Duodenal mucosa (tissue), 2 donors: ENCODE results near the gene BPIFB2.

Experiments
- H3K27ac ChIP-seq: one replicate; pipeline ENCODE4 v1.7.0; 2013; ENCODE audit warnings: low read depth, low read length
- H3K27me3 ChIP-seq, 2 donors: one replicate each; pipeline ENCODE4 v1.7.0; 2013; ENCODE audit warnings: low read length in 2 of 2, control low read depth in 1 of 2; ENCODE audit not compliant: insufficient read depth in 2 of 2, control insufficient read depth in 1 of 2
- H3K36me3 ChIP-seq, 2 donors: one replicate each; pipeline ENCODE4 v1.7.0; 2013; ENCODE audit warnings: low read length in 2 of 2, control low read depth in 1 of 2; ENCODE audit not compliant: insufficient read depth in 2 of 2, control insufficient read depth in 1 of 2
- H3K4me1 ChIP-seq, 2 donors: one replicate each; pipeline ENCODE4 v1.7.0; 2013; ENCODE audit warnings: low read length in 2 of 2, control low read depth in 1 of 2; ENCODE audit not compliant: insufficient read depth in 2 of 2, control insufficient read depth in 1 of 2
- H3K4me3 ChIP-seq, 2 donors: one replicate each; pipeline ENCODE4 v1.7.0; 2013; ENCODE audit warnings: low read length in 2 of 2, low read depth in 1 of 2
- H3K9ac ChIP-seq, 2 donors: one replicate each; pipeline ENCODE4 v1.7.0; 2013; ENCODE audit warnings: low read length in 2 of 2, low read depth in 1 of 2
- H3K9me3 ChIP-seq, 2 donors: one replicate each; pipeline ENCODE4 v1.7.0; 2013; ENCODE audit warnings: low read length in 2 of 2, control low read depth in 1 of 2; ENCODE audit not compliant: control insufficient read depth in 1 of 2

The BPIFB2 gene

DNA sequence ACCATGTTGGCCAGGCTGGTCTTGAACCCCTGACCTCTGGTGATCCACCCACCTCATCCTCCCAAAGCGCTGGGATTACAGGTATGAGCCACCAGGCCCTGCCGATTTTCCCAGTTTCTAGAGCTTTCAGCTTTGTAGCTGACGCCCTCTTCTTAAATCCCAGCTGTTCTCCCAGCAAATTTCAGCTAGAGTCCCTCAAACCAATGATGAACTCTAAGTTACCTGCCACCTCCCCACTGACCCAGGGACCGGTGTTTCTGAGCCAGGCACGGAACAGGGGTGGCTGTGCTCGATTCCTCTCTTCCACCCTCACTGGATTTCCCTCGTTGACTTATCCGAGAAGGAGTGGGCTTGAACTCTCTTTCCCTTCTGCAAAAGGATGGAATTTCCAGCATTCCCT, 42.4 kb upstream of the BPIFB2 start:
- Histone ChIP-seq H3K9ac (no peak overlapping the region), H3K4me1 (peaks cover 5 to 24% of the 10 kb centered on the region in 2 donors), H3K4me3 (no peak overlapping the region), H3K36me3 (no peaks in the 10 kb centered on the region), H3K27me3 (no peaks in the 10 kb centered on the region), H3K27ac (no peak overlapping the region), H3K9me3 (no peaks in the 10 kb centered on the region)

DNA sequence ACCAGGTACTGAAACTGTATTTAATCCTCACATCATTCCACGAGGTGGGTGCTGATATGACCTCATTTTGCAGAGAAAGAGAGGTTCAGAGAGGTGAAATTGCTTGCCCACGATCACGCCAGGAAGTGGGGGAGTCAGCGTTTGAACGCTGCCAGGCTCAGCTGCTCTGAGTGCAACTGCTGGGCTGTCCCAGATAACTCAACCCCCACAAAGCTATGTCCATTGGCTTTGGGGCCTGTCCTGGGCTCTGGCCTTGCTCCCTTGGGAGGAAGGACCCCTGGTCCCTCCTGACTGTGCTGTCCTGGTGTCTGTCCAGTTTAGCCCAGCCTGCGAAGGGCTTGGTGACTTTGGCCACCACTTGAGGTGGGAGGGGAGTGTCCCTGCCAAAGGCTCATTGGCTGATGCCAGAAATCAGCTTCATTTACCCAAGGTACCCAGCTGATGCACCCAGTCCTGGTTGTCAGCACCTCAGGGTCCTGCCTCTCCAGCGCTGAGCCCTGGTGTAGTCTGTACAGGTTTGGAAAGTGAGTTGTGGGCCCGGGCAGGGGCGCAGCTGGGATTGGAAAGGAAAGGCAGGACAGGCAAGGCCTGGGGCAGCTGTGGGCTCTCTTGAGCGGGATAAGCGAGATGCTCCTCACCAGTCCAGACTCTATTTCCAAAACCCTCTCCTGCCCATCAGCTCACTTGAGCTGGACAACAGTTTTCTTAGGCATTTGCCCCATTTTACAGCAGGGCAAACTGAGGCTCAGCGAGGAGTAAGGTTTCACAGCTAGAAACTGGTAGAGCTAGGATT, 41.7 kb upstream of the BPIFB2 start:
- Histone ChIP-seq H3K36me3 (no peaks in the 10 kb centered on the region), H3K9ac (no peak overlapping the region), H3K27ac (no peak overlapping the region)

GRCh38 chr20:32966382-32966781, 41.1 kb upstream of the BPIFB2 start:
- no peaks in the 10 kb centered on the region for H3K36me3 ChIP-seq
- no peak overlapping the region for H3K27ac ChIP-seq
- H3K9ac ChIP-seq, result no peak overlapping the region
- H3K4me3 ChIP-seq, result no peak overlapping the region
- H3K27me3 ChIP-seq, result no peaks in the 10 kb centered on the region
- H3K4me1 ChIP-seq, result peaks cover 7 to 35% of the 10 kb centered on the region in 2 donors
- H3K9me3 ChIP-seq, result no peaks in the 10 kb centered on the region

More for the DNA sequence above, 41.7 kb upstream of the BPIFB2 start:
- H3K4me3 ChIP-seq, result no peak overlapping the region
- H3K4me1 ChIP-seq, result peaks cover 5 to 30% of the 10 kb centered on the region in 2 donors
- H3K27me3 ChIP-seq, result no peaks in the 10 kb centered on the region
- H3K9me3 ChIP-seq, result no peaks in the 10 kb centered on the region

- Histone ChIP-seq H3K9me3 (no peaks in the 10 kb centered on the region), H3K9ac (no peak overlapping the region), H3K4me3 (no peak overlapping the region), H3K4me1 (peaks cover 8 to 35% of the 10 kb centered on the region in 2 donors), H3K36me3 (no peaks in the 10 kb centered on the region), H3K27ac (no peak overlapping the region), H3K27me3 (no peaks in the 10 kb centered on the region)
These were observed 40.4 kb upstream of the BPIFB2 start for GRCh38 chr20:32966881-32967781.

- H3K27ac ChIP-seq, result no peak overlapping the region
- no peaks in the 10 kb centered on the region for H3K36me3 ChIP-seq
- H3K4me1 ChIP-seq, result peaks cover 14 to 40% of the 10 kb centered on the region in 2 donors
- no peak overlapping the region for H3K9ac ChIP-seq
- no peaks in the 10 kb centered on the region for H3K27me3 ChIP-seq
- H3K9me3 ChIP-seq, result no peaks in the 10 kb centered on the region
- H3K4me3 ChIP-seq, result no peak overlapping the region
These were observed 39.5 kb upstream of the BPIFB2 start for GRCh38 chr20:32967961-32968457.

DNA sequence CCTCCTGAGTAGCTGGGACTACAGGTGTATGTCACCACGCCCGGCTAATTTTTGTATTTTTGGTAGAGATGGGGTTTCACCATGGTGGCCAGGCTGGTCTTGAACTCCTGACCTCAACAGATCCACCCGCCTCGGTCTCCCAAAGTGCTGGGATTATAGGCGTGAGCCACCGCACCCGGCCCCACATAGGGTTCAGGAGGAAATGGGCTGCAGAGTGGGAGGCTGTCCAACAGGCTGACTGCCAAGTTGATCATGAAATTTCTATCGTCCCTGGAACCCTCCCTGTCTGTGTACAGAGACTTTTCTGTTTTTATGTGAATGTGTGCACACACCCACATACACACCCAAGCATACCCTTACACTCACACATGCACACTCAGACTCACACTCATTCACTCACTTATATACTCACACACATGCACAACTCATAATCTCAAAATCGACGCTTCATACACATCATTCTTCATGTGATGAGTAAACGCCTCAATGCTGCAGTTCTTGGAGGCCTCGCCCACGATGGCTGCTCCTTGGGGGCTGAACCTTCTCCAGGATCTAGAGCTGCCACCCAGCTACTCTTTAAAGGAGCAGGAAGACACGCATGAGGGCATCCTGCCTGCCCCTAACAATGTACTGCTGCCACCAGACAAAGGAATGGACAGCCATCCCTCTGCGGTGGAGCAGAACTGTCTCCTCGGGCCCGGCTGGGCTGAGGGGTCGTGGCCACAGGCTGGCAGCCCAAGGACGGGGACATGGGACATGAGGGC, 38.8 kb upstream of the BPIFB2 start:
- Histone ChIP-seq H3K9ac (no peak overlapping the region), H3K4me3 (no peak overlapping the region), H3K36me3 (no peaks in the 10 kb centered on the region), H3K27ac (no peak overlapping the region), H3K4me1 (peaks cover 15 to 40% of the 10 kb centered on the region in 2 donors), H3K9me3 (no peaks in the 10 kb centered on the region), H3K27me3 (no peaks in the 10 kb centered on the region)

- no peaks in the 10 kb centered on the region for H3K27me3 ChIP-seq
- H3K4me1 ChIP-seq, result peaks cover 15 to 40% of the 10 kb centered on the region in 2 donors
- H3K9me3 ChIP-seq, result no peaks in the 10 kb centered on the region
- H3K27ac ChIP-seq, result no peak overlapping the region
- no peak overlapping the region for H3K4me3 ChIP-seq
- no peak overlapping the region for H3K9ac ChIP-seq
- H3K36me3 ChIP-seq, result no peaks in the 10 kb centered on the region
These were observed 38.0 kb upstream of the BPIFB2 start for GRCh38 chr20:32969356-32970114.

GRCh38 chr20:32970115-32970972, 37.2 kb upstream of the BPIFB2 start:
- H3K27ac ChIP-seq, result no peak overlapping the region

GRCh38 chr20:32970973-32971300, 36.6 kb upstream of the BPIFB2 start:
- H3K9me3 ChIP-seq, result no peaks in the 10 kb centered on the region
- no peaks in the 10 kb centered on the region for H3K36me3 ChIP-seq
- no peak overlapping the region for H3K4me3 ChIP-seq
- H3K9ac ChIP-seq, result no peak overlapping the region
- H3K4me1 ChIP-seq, result peaks cover 15 to 40% of the 10 kb centered on the region in 2 donors
- no peak overlapping the region for H3K27ac ChIP-seq
- no peaks in the 10 kb centered on the region for H3K27me3 ChIP-seq

More at GRCh38 chr20:32970115-32970972, 37.2 kb upstream of the BPIFB2 start:
- peaks cover 15 to 40% of the 10 kb centered on the region in 2 donors for H3K4me1 ChIP-seq
- H3K9me3 ChIP-seq, result no peaks in the 10 kb centered on the region
- no peaks in the 10 kb centered on the region for H3K27me3 ChIP-seq
- H3K4me3 ChIP-seq, result no peak overlapping the region
- no peaks in the 10 kb centered on the region for H3K36me3 ChIP-seq
- H3K9ac ChIP-seq, result no peak overlapping the region
